Measurements from ENCODE around the gene PGBD5.

Gene PGBD5

GRCh38 chr1:230395932-230396331, 30.2 kb downstream of the PGBD5 start:
- ATAC-seq: no peak
- TF ChIP-seq TOX (CRISPR knock-in tag; IDR thresholded peaks at IDR 0.05; ENCODE audit: borderline replicate concordance): no peak
- no peak for TF ChIP-seq TSHZ2 (CRISPR knock-in tag; IDR thresholded peaks at IDR 0.05)

- TF ChIP-seq ESRRG (CRISPR knock-in tag; IDR thresholded peaks at IDR 0.05): no peak
- no peak for ATAC-seq
These were observed 31.4 kb downstream of the PGBD5 start for GRCh38 chr1:230394741-230395140.

GRCh38 chr1:230394134-230394533, 32.0 kb downstream of the PGBD5 start:
- no peak for ATAC-seq
- no peak for TF ChIP-seq ZC3H10 (CRISPR knock-in tag; IDR thresholded peaks at IDR 0.05)
- TF ChIP-seq SNAI2 (CRISPR knock-in tag; IDR thresholded peaks at IDR 0.05): no peak
- TF ChIP-seq RARB (CRISPR knock-in tag; IDR thresholded peaks at IDR 0.05): no peak
- TF ChIP-seq ESRRG (CRISPR knock-in tag; IDR thresholded peaks at IDR 0.05): no peak
- no peak for TF ChIP-seq CSDC2 (CRISPR knock-in tag; IDR thresholded peaks at IDR 0.05)
- TF ChIP-seq ISL1 (CRISPR knock-in tag; IDR thresholded peaks at IDR 0.05): no peak
- no peak for TF ChIP-seq TSHZ2 (CRISPR knock-in tag; IDR thresholded peaks at IDR 0.05)

- no peak; the same call in 2 of the 3 replicates for ATAC-seq
- TF ChIP-seq POU6F1 (CRISPR knock-in tag; IDR thresholded peaks at IDR 0.05; ENCODE audit: borderline replicate concordance, low read depth) (no peak), PATZ1 (CRISPR knock-in tag; IDR thresholded peaks at IDR 0.05; ENCODE audit: borderline replicate concordance) (no peak), ZFP30 (CRISPR knock-in tag; IDR thresholded peaks at IDR 0.05) (no peak), ZC3H10 (CRISPR knock-in tag; IDR thresholded peaks at IDR 0.05) (no peak), ARNTL (CRISPR knock-in tag; IDR thresholded peaks at IDR 0.05; ENCODE audit: borderline replicate concordance, low read depth) (no peak), ZNF565 (CRISPR knock-in tag; conservative IDR thresholded peaks at IDR 0.05; ENCODE audit: low read depth) (no peak), RARB (CRISPR knock-in tag; IDR thresholded peaks at IDR 0.05) (no peak), ISL1 (CRISPR knock-in tag; IDR thresholded peaks at IDR 0.05) (no peak), ZNF8 (CRISPR knock-in tag; IDR thresholded peaks at IDR 0.05) (no peak), SNAI2 (CRISPR knock-in tag; IDR thresholded peaks at IDR 0.05) (no peak), OSR1 (CRISPR knock-in tag; IDR thresholded peaks at IDR 0.05) (no peak), PPARA (CRISPR knock-in tag; IDR thresholded peaks at IDR 0.05; ENCODE audit: borderline replicate concordance) (no peak), TSHZ2 (CRISPR knock-in tag; IDR thresholded peaks at IDR 0.05) (no peak)
These were observed 32.4 kb downstream of the PGBD5 start for GRCh38 chr1:230393722-230394121.

Measured in SK-N-SH treated with all-trans-retinoic acid at 6 μM for 48 hours (cell line).